Activated CD8-positive, alpha-beta T cell treated with anti-CD3 and anti-CD28 coated beads for 36 hours (primary cell): ENCODE data around the gene TYW3. TPM values are rescaled to one million over a fixed set of nuclear protein-coding genes. Genes with fewer than 3 reads are reported as not detected.

Experiments used
- ATAC-seq: fragments of 200-7000 bp; cut with Tn5 transposase; one replicate; pipeline ENCODE4 v1.10.0; 2021; ENCODE audit warnings: mild to moderate bottlenecking, moderate library complexity
- CTCF ChIA-PET: fragments of 350-600 bp; sonication (Branson Sonifier 250); formaldehyde crosslinking; loops from one replicate; lab custom pipeline; 2021; ENCODE audit warnings: antibody characterized with exemption; lab: Charles Lee
- POLR2A ChIA-PET: fragments of 350-600 bp; sonication (Branson Sonifier 250); formaldehyde crosslinking; loops from one replicate; lab custom pipeline; 2021; ENCODE audit warnings: antibody characterized with exemption; lab: Charles Lee
- DNase-seq: peaks from one replicate; pipeline ENCODE4 v3.0.0-alpha.2; 2020
- H3K27ac Mint-ChIP-seq: one replicate; pipeline ENCODE4 v1.8.0; 2021; ENCODE audit warnings: mild to moderate bottlenecking, mixed read lengths
- H3K27me3 Mint-ChIP-seq: one replicate; pipeline ENCODE4 v1.8.0; 2021; ENCODE audit warnings: mixed read lengths
- H3K36me3 Mint-ChIP-seq: one replicate; pipeline ENCODE4 v1.8.0; 2021; ENCODE audit warnings: low read depth, mixed read lengths
- H3K4me1 Mint-ChIP-seq: one replicate; pipeline ENCODE4 v1.8.0; 2021; ENCODE audit warnings: low read depth, mixed read lengths
- H3K4me3 Mint-ChIP-seq: one replicate; pipeline ENCODE4 v1.8.0; 2021; ENCODE audit warnings: mild to moderate bottlenecking, moderate library complexity, mixed read lengths
- H3K9me3 Mint-ChIP-seq: one replicate; pipeline ENCODE4 v1.8.0; 2021; ENCODE audit warnings: mixed read lengths
- CTCF ChIP-seq: fragments of 200-600 bp; IDR thresholded peaks from one replicate; pipeline ENCODE4 v1.8.0; 2022; ENCODE audit warnings: antibody characterized with exemption, mild to moderate bottlenecking
- intact Hi-C: fragments of 100-400 bp; cut with micrococcal nuclease; formaldehyde crosslinking; loops from one replicate; pipeline ENCODE4 v1.10.0; 2022
- total RNA-seq, 2 experiments: library from RNA; stranded (reverse); gene quantifications; one replicate each; pipeline ENCODE4 v1.2.3, GENCODE V29; 2021

TYW3 gene
- total RNA-seq, 2 experiments from 2014 or later = 22.0 to 24.4 TPM

DNA sequence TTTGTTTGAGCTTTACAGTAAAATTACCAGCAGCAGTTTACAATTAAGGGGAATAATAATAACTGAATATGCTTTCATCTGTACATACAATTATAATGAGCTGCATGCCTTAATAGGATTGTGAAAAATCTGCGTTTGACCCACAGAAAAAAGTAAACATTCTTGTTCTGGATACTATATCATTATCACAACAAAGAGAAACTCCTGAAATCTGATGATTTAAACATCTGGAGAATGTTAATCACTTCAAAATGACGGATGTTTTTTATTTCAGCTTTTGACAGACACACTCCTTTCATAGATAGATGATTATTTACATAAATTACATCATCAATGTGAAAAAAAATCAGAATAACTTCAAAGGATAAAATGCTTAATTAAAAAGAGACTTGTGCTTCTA lies 58.5 kb downstream of the TYW3 start:
- no peak for DNase-seq
- no peak for TF ChIP-seq CTCF
- Mint-ChIP-seq H3K9me3 (no peaks in the 10 kb centered on the region), H3K27me3 (peaks cover 10% of the 10 kb centered on the region), H3K4me1 (no peaks in the 10 kb centered on the region), H3K36me3 (no peaks in the 10 kb centered on the region), H3K4me3 (no peak overlapping the region), H3K27ac (no peak overlapping the region)
- no peak for ATAC-seq
- intact Hi-C loops = no loop called here
- ChIA-PET POLR2A (no interaction called here), CTCF (interaction anchor here (1.9 kb wide), 1 partner anchor 20 kb away, joined by 6 read pairs; no protein-coding TSS in a partner anchor)

- no peak for ATAC-seq
- Mint-ChIP-seq H3K27me3 (peaks cover 4% of the 10 kb centered on the region), H3K4me1 (no peaks in the 10 kb centered on the region), H3K27ac (no peak overlapping the region), H3K9me3 (peaks cover 2% of the 10 kb centered on the region), H3K36me3 (no peaks in the 10 kb centered on the region), H3K4me3 (no peak overlapping the region)
- TF ChIP-seq CTCF = no peak
- DNase-seq = no peak
- ChIA-PET POLR2A (no interaction called here), CTCF (no interaction called here)
- intact Hi-C loops = no loop called here
These were observed 66.2 kb downstream of the TYW3 start for GRCh38 chr1:74799119-74799657.

DNA sequence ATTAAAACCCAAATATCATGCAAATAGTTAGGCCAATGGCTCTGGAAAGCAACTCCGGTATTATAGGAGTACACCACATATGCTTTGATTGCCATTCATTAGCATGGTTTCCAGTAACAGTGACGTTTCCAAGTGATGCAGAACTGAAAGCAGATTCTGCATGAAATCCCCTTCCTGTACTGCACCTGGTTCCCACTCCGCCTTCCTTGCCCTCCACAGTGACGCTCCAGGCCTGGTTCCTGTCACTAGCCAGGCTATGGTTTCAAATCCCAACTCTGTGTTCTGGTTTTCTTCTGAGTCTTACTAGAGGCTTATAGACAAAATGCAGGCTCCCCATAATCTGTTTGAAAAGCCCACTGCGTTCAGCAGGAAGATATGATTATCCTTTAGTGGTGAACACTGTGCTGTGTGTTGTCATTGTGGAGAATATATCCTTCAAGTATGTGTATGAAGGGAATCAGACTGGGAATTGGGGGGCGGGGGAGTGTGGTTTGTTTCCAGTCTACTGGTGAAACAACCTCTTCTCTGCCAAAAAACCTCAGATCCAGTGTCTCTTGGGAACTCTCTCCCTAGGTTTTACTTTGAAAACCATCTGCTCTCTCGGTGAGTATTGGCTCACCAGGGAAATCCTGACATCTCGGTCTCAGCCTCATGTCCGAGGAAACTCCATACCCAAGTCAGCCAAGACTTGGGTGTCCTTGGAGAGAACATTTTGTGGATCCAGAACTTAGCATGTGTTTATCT lies 78.7 kb downstream of the TYW3 start:
- intact Hi-C loops = no loop called here
- Mint-ChIP-seq H3K27me3 (peaks cover 2% of the 10 kb centered on the region), H3K9me3 (no peaks in the 10 kb centered on the region), H3K27ac (no peak overlapping the region), H3K4me1 (no peaks in the 10 kb centered on the region), H3K36me3 (no peaks in the 10 kb centered on the region), H3K4me3 (no peak overlapping the region)
- CTCF ChIA-PET = no interaction called here
- ATAC-seq = no peak
- TF ChIP-seq CTCF = no peak
- POLR2A ChIA-PET = no interaction called here
- DNase-seq = no peak

- intact Hi-C loops = no loop called here
These were observed 79.2 kb downstream of the TYW3 start for GRCh38 chr1:74812180-74812541.

More at GRCh38 chr1:74812180-74812541, 79.2 kb downstream of the TYW3 start:
- Mint-ChIP-seq H3K27ac (no peak overlapping the region), H3K27me3 (peaks cover 2% of the 10 kb centered on the region), H3K36me3 (no peaks in the 10 kb centered on the region), H3K4me3 (no peak overlapping the region), H3K4me1 (no peaks in the 10 kb centered on the region), H3K9me3 (no peaks in the 10 kb centered on the region)
- no peak for DNase-seq
- ChIA-PET POLR2A (no interaction called here), CTCF (no interaction called here)
- no peak for ATAC-seq
- no peak for TF ChIP-seq CTCF

Other genes with a start within 250 kb of the TYW3 start
- not detected for gene LRRC53, start 220.5 kb upstream of the TYW3 start, total RNA-seq
- not detected for gene ERICH3, start 59.4 kb upstream of the TYW3 start, total RNA-seq
- gene CRYZ, start 102 bp upstream of the TYW3 start, total RNA-seq = 1 to 10 TPM; 6.0 to 7.5 TPM